ENCODE data around the gene RUSC1.

The RUSC1 gene

DNA sequence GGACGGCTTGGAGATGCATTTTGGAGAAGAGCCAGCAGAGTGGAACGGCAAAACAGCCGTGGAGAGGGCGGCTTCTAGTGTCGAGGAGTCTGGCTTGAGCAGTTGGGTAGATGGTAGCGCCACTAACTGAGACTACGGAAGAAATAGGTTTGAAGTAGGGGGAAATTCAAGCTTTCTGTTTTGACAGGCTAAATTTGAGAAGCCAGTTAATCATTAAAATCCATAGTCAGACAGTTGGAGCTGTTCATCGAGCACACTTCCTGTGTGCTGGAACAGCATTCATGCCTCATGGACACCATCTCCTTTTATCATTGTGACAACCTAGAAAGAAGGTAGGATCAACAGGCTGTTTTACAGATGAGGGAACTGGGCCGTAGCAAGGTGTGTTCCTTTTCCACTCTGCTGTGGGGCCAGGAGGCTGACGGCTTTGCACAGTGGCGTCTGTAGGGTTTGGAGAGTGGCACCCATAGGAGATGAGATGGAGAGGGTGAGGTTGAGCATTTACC lies 16.1 kb upstream of the RUSC1 start:
- H3K4me3 ChIP-seq (replicated peaks in 1 of 2; ENCODE audit: low read depth in 2 of 2, low read length in 2 of 2): no peak overlapping the region
- DNase-seq (ENCODE audit: low read depth in 2 of 2): no peak
- TF ChIP-seq, protein P1, sequence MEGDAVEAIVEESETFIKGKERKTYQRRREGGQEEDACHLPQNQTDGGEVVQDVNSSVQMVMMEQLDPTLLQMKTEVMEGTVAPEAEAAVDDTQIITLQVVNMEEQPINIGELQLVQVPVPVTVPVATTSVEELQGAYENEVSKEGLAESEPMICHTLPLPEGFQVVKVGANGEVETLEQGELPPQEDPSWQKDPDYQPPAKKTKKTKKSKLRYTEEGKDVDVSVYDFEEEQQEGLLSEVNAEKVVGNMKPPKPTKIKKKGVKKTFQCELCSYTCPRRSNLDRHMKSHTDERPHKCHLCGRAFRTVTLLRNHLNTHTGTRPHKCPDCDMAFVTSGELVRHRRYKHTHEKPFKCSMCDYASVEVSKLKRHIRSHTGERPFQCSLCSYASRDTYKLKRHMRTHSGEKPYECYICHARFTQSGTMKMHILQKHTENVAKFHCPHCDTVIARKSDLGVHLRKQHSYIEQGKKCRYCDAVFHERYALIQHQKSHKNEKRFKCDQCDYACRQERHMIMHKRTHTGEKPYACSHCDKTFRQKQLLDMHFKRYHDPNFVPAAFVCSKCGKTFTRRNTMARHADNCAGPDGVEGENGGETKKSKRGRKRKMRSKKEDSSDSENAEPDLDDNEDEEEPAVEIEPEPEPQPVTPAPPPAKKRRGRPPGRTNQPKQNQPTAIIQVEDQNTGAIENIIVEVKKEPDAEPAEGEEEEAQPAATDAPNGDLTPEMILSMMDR (IDR thresholded peaks at IDR 0.05; ENCODE audit: low read depth, low read length): no peak

DNA sequence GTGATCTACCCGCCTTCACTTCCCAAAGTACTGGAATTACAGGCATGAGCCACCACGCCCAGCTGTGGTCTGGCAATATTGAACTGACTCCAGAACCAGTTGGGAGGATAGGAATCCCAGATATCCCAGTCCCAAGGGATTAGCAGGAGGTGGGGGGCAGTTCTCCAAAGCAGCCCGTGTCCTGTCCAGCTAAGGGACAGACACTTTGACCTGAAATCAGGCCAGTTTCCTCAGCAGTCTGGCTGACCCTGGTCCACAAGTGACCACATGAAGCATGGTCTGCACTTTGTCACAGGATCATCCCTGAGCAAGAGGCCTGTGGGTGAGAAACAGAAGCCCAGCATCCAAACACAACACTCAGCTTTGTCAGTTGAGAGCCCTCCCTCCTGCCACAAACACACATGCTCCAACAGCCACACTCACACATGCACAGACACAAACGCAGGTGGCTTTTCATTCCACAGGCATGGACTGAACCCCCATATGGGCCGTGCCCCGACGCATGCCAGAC lies 14.8 kb upstream of the RUSC1 start:
- TF ChIP-seq, protein P1 (IDR thresholded peaks at IDR 0.05; ENCODE audit: low read depth, low read length): no peak
- H3K4me3 ChIP-seq (replicated peaks in 1 of 2; ENCODE audit: low read depth in 2 of 2, low read length in 2 of 2): no peak overlapping the region

DNA sequence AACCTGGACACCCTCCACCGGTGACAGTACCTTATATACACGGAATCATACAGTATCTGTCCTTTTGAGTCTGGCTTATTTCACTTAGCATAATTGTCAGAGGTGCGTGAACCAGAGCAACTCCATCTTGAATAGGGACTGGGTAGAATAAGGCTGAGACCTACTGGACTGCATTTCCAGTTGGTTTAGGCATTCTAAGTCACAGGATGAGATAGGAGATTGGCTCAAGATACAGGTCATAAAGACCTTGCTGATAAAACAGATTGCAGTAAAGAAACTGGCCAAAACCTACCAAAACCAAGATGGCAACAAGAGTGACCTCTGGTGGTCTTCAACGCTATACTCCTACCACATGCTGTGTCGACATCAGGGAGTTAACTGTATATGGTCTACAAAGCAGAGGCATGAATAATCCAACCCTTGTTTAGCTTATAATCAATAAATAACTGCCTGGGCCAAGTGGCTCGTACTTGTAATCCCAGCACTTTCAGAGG lies 13.4 kb upstream of the RUSC1 start:
- no peak overlapping the region for H3K4me3 ChIP-seq (replicated peaks in 1 of 2; ENCODE audit: low read depth in 2 of 2, low read length in 2 of 2)
- TF ChIP-seq, protein P1 (IDR thresholded peaks at IDR 0.05; ENCODE audit: low read depth, low read length): peak; percentile 32
- DNase-seq (ENCODE audit: low read depth in 2 of 2): peak; percentile 63 to 70

More for the DNA sequence above, 14.8 kb upstream of the RUSC1 start:
- DNase-seq (ENCODE audit: low read depth in 2 of 2): peak in 1 of 2 donors; percentile 32

DNA sequence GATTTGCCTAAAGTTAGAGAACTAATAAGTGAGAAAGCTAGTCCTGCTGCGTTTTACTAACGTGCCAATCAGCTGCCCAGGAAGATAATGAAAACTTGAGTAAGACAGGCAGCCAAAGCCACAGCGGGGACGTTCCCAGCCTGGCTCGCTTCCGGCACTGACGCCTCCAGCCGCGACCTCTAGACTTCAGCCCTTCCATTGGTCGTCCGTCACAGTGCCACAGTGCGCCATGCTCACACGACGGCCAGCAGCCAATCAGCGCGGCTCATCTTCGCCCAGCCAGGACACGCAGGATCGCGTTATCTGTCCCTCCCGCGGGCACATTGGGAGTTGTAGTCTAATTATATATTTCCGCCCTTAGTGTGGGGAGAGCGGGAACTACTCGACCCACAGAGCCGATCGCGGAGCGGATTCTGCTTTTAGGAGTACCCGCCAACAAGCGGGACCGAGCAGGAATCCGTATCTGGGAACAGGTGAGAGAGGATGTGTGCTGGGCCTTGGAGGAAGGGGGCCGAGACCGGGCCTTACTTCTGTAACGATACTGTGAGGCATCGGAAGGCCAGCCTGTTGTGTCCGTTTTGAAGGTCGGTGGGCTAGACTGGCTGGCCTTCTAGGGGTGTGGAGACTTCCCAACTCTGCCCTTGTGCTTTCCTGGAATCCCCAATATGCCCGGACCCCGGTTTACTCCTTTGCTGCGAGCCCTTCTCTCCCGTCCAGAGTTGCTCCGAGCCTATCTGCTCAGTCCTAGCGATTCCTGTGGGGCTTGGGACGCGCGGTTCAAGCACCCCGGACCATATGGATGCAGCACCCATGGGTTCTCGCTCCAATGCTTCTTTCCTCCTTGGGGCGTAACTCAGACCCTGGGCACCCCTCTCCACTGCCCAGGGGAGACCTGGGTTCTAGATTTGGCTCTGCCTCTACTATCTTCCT lies 11.9 kb upstream of the RUSC1 start, which contains the start of gene FDPS:
Gene FDPS, plus strand, starts transcription at position 374 of the 930 bp plus-strand sequence. CDS start 924 bp downstream, outside the sequence.
- H3K4me3 ChIP-seq (replicated peaks in 1 of 2; ENCODE audit: low read depth in 2 of 2, low read length in 2 of 2): peak within 1 kb of the TSS; percentile 74 to 88
- TF ChIP-seq, protein P1 (IDR thresholded peaks at IDR 0.05; ENCODE audit: low read depth, low read length): no peak
- DNase-seq (ENCODE audit: low read depth in 2 of 2): peak; percentile 99

DNA sequence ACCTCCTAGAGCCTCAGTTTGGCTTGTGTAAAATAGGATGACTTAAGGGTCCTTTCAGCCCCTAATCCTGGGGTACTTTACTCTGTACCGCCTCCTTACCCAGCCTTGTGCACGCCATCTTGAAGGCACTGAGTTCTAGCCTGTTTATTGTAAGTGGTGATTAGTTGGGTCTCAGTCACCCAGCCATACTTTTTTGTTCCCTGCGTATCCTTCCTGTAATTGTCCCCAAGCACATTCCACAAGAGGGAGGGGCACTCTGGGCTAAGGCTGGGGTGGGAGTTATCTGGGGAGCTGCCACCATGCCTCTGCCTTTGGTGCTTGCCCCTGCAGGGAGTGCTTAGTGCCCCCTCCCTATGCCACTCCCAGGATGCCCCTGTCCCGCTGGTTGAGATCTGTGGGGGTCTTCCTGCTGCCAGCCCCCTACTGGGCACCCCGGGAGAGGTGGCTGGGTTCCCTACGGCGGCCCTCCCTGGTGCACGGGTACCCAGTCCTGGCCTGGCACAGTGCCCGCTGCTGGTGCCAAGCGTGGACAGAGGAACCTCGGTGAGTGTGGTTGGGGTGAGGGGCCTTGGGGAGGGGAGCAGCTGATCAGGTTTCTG lies 11.2 kb upstream of the RUSC1 start:
- peak overlapping the region; percentile 74 to 88 for H3K4me3 ChIP-seq (replicated peaks in 1 of 2; ENCODE audit: low read depth in 2 of 2, low read length in 2 of 2)
- TF ChIP-seq, protein P1 (IDR thresholded peaks at IDR 0.05; ENCODE audit: low read depth, low read length): no peak
- DNase-seq (ENCODE audit: low read depth in 2 of 2): peak; percentile 30 to 35

DNA sequence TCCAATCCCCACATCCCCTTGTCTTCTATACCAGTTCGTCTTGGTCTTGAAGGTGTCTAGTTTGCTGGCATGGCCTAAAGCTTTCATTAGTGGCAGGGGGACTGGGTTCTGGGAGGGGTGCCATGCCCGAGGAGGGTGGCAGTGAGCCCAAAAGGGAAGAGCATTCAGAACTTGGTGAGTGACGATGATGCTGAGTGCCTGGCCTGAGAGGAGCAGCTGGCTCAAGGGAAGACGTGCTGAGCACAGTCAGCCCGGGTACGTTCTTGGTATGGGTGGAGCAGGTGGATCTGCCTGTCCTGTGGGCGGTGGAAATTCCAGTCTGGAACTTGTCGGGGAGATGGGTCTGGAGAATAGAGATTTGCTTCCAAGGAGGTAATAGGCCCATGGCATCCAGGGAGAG lies 7.4 kb upstream of the RUSC1 start:
- TF ChIP-seq, protein P1 (IDR thresholded peaks at IDR 0.05; ENCODE audit: low read depth, low read length): no peak
- no peak overlapping the region for H3K4me3 ChIP-seq (replicated peaks in 1 of 2; ENCODE audit: low read depth in 2 of 2, low read length in 2 of 2)
- no peak for DNase-seq (ENCODE audit: low read depth in 2 of 2)

Data from cardiac fibroblast (primary cell).